Measurements from ENCODE around the gene ARRB1.

ARRB1 gene

GRCh38 chr11:75350122-75350742, 1.2 kb downstream of the ARRB1 start:
- Histone ChIP-seq H3K9ac (ENCODE audit: low read length) (no peak overlapping the region), H3K9me2 (replicated peaks; ENCODE audit: insufficient read depth, low read length) (no peaks in the 10 kb centered on the region), H3F3A (ENCODE audit: insufficient read depth, low read length) (no peaks in the 10 kb centered on the region), H4K20me1 (ENCODE audit: insufficient read depth, low read length) (no peaks in the 10 kb centered on the region), H2AFZ (ENCODE audit: low read length) (no peak overlapping the region), H3K79me2 (ENCODE audit: low read length) (no peaks in the 10 kb centered on the region), H3K4me3 (ENCODE audit: low read length) (no peak overlapping the region), H3K27me3 (replicated peaks; ENCODE audit: insufficient read depth, low read length) (peaks cover 26% of the 10 kb centered on the region; the same call in 1 of the 2 replicates), H3K36me3 (replicated peaks; ENCODE audit: insufficient read depth, low read length) (no peaks in the 10 kb centered on the region), H3K9me3 (replicated peaks; ENCODE audit: insufficient read depth, low read length) (no peaks in the 10 kb centered on the region), H3K27ac (ENCODE audit: low read length) (no peak overlapping the region), H3K4me1 (ENCODE audit: low read length) (no peaks in the 10 kb centered on the region), H3K4me2 (ENCODE audit: low read depth, low read length) (no peak overlapping the region)
- DNase-seq, result no peak
- TF ChIP-seq EZH2 (optimal IDR thresholded peaks at IDR 0.05; ENCODE audit: low read depth, low read length) (no peak), EZH2phosphoT487 (IDR thresholded peaks at IDR 0.05; ENCODE audit: low read length) (no peak), CTCF (IDR thresholded peaks at IDR 0.05; ENCODE audit: low read length) (no peak)

- Histone ChIP-seq H3K79me2 (ENCODE audit: low read length) (no peaks in the 10 kb centered on the region), H3K4me2 (ENCODE audit: low read depth, low read length) (no peak overlapping the region), H2AFZ (ENCODE audit: low read length) (no peak overlapping the region), H3K9ac (ENCODE audit: low read length) (no peak overlapping the region), H4K20me1 (ENCODE audit: insufficient read depth, low read length) (no peaks in the 10 kb centered on the region), H3F3A (ENCODE audit: insufficient read depth, low read length) (no peaks in the 10 kb centered on the region), H3K27ac (ENCODE audit: low read length) (no peak overlapping the region), H3K4me3 (ENCODE audit: low read length) (no peak overlapping the region), H3K27me3 (replicated peaks; ENCODE audit: insufficient read depth, low read length) (peaks cover 25% of the 10 kb centered on the region; the same call in 1 of the 2 replicates), H3K9me3 (replicated peaks; ENCODE audit: insufficient read depth, low read length) (no peaks in the 10 kb centered on the region), H3K4me1 (ENCODE audit: low read length) (no peaks in the 10 kb centered on the region), H3K9me2 (replicated peaks; ENCODE audit: insufficient read depth, low read length) (no peaks in the 10 kb centered on the region), H3K36me3 (replicated peaks; ENCODE audit: insufficient read depth, low read length) (no peaks in the 10 kb centered on the region)
- no peak for DNase-seq
- TF ChIP-seq EZH2 (optimal IDR thresholded peaks at IDR 0.05; ENCODE audit: low read depth, low read length) (no peak), CTCF (IDR thresholded peaks at IDR 0.05; ENCODE audit: low read length) (no peak), EZH2phosphoT487 (IDR thresholded peaks at IDR 0.05; ENCODE audit: low read length) (no peak)
Observed at GRCh38 chr11:75349521-75350116, 1.8 kb downstream of the ARRB1 start.

GRCh38 chr11:75347781-75348566, 3.5 kb downstream of the ARRB1 start:
- Histone ChIP-seq H3K4me3 (ENCODE audit: low read length) (no peak overlapping the region), H4K20me1 (ENCODE audit: insufficient read depth, low read length) (no peaks in the 10 kb centered on the region), H3K4me2 (ENCODE audit: low read depth, low read length) (no peak overlapping the region), H3K9ac (ENCODE audit: low read length) (no peak overlapping the region), H3F3A (ENCODE audit: insufficient read depth, low read length) (no peaks in the 10 kb centered on the region), H2AFZ (ENCODE audit: low read length) (no peak overlapping the region), H3K9me3 (replicated peaks; ENCODE audit: insufficient read depth, low read length) (no peaks in the 10 kb centered on the region), H3K4me1 (ENCODE audit: low read length) (no peaks in the 10 kb centered on the region), H3K27ac (ENCODE audit: low read length) (no peak overlapping the region), H3K36me3 (replicated peaks; ENCODE audit: insufficient read depth, low read length) (no peaks in the 10 kb centered on the region), H3K27me3 (replicated peaks; ENCODE audit: insufficient read depth, low read length) (peaks cover 20% of the 10 kb centered on the region; the same call in 1 of the 2 replicates), H3K79me2 (ENCODE audit: low read length) (no peaks in the 10 kb centered on the region), H3K9me2 (replicated peaks; ENCODE audit: insufficient read depth, low read length) (no peaks in the 10 kb centered on the region)
- TF ChIP-seq EZH2phosphoT487 (IDR thresholded peaks at IDR 0.05; ENCODE audit: low read length) (no peak), EZH2 (optimal IDR thresholded peaks at IDR 0.05; ENCODE audit: low read depth, low read length) (no peak), CTCF (IDR thresholded peaks at IDR 0.05; ENCODE audit: low read length) (no peak)
- no peak for DNase-seq
